Neural progenitor cell (in vitro differentiated cells): Measurements from ENCODE around the gene NR2F1-AS1.

Experiments used
- EZH2 ChIP-seq: fragments of 200-600 bp; sonication (generic); IDR thresholded peaks from 2 replicates; pipeline ENCODE4 v1.6.1; 2017; ENCODE audit warnings: antibody characterized with exemption, mild to moderate bottlenecking, moderate library complexity
- EZH2phosphoT487 ChIP-seq: fragments of 200-600 bp; sonication (generic); IDR thresholded peaks from 2 replicates; pipeline ENCODE4 v1.6.1; 2017; ENCODE audit warnings: antibody characterized with exemption
- TF ChIP-seq, protein P1 (sequence below): fragments of 200-600 bp; sonication (generic); IDR thresholded peaks from 2 replicates; pipeline ENCODE4 v1.5.1; 2017; ENCODE audit warnings: antibody characterized with exemption, mild to moderate bottlenecking

DNA sequence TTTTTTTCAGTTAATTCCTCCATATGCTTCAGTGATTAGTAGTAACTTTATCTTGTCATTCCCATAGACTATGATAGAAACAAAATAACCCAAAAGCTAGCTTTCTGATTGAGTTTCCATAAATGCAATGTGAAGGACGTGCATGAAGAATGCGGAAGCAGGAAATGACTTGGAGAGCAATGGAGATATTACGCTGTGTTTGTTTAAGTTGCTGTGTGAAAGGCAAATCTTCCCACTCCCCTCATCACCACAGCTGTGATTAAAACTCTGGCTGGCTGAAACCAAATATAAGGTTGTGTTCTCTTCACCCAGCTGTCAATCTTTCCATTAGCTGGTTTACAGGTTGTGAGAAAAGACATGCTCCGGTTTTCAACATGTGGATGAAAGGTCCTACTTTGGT, 83.9 kb downstream of the NR2F1-AS1 start:
- TF ChIP-seq, protein P1, sequence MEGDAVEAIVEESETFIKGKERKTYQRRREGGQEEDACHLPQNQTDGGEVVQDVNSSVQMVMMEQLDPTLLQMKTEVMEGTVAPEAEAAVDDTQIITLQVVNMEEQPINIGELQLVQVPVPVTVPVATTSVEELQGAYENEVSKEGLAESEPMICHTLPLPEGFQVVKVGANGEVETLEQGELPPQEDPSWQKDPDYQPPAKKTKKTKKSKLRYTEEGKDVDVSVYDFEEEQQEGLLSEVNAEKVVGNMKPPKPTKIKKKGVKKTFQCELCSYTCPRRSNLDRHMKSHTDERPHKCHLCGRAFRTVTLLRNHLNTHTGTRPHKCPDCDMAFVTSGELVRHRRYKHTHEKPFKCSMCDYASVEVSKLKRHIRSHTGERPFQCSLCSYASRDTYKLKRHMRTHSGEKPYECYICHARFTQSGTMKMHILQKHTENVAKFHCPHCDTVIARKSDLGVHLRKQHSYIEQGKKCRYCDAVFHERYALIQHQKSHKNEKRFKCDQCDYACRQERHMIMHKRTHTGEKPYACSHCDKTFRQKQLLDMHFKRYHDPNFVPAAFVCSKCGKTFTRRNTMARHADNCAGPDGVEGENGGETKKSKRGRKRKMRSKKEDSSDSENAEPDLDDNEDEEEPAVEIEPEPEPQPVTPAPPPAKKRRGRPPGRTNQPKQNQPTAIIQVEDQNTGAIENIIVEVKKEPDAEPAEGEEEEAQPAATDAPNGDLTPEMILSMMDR, result no peak
- TF ChIP-seq EZH2 (no peak), EZH2phosphoT487 (no peak)
